MM.1S (cell line): ENCODE measurements around the gene SNAI3.

ENCODE experiments used
- CTCF ChIP-seq: fragments of 300-600 bp; sonication (generic); IDR thresholded peaks from 2 replicates; pipeline ENCODE4 v1.5.1; 2016; ENCODE audit warnings: antibody characterized with exemption, low read length, mixed read lengths
- EZH2 ChIP-seq: fragments of 300-600 bp; sonication (generic); optimal IDR thresholded peaks from 2 replicates; pipeline ENCODE3; 2017; ENCODE audit warnings: low read depth, mild to moderate bottlenecking, antibody characterized with exemption, low read length, mixed read lengths
- EZH2phosphoT487 ChIP-seq: fragments of 300-600 bp; sonication (generic); IDR thresholded peaks from 2 replicates; pipeline ENCODE4 v1.6.1; 2018; ENCODE audit warnings: antibody characterized with exemption, low read length

GRCh38 chr16:88713568-88714419, 27.5 kb upstream of the SNAI3 start:
- TF ChIP-seq CTCF, result no peak
- TF ChIP-seq EZH2, result no peak
- TF ChIP-seq EZH2phosphoT487, result no peak
